Endothelial cell of umbilical vein (primary cell): ENCODE data around the gene DEFB108B. TPM values are rescaled to one million over a fixed set of nuclear protein-coding genes. Genes with fewer than 3 reads are reported as not detected.
A peak's percentile ranks its signal among the peaks of the same experiment; 100 is the strongest.
"Not testable (repeated sequence)": the region's sequence is repeated elsewhere in the genome, so short reads cannot be mapped to it uniquely, and the experiment has no call there.

Source experiments
- BruUV-seq: library from RNA; stranded (reverse); fragments of 400-500 nt; replicated peaks from 2 replicates; lab custom pipeline; 2021; lab: Mats Ljungman, UMichigan
- CTCF ChIA-PET: fragments of 300-600, 350-600 bp; sonication (Branson Sonifier 250); formaldehyde crosslinking; loops from one replicate; lab custom pipeline; 2021; ENCODE audit warnings: antibody characterized with exemption, inconsistent platforms; lab: Charles Lee
- POLR2A ChIA-PET: fragments of 300-600, 350-600 bp; sonication (Branson Sonifier 250); formaldehyde crosslinking; loops from one replicate; lab custom pipeline; 2021; ENCODE audit warnings: antibody characterized with exemption, inconsistent platforms; lab: Charles Lee
- DNase-seq: peaks from one replicate; pipeline ENCODE4 v3.0.0-alpha.2; 2011; ENCODE audit warnings: low read depth, low spot score
- FAIRE-seq: peaks from 2 replicates; lab custom pipeline; 2011; peaks lifted over from hg19 to GRCh38; lab: Jason Lieb, UNC
- H2AFZ ChIP-seq: 2 replicates; pipeline ENCODE4 v1.6.0; 2012; ENCODE audit warnings: low read depth, low read length, control low read depth, inconsistent platforms
- H3K27ac ChIP-seq: 2 replicates; pipeline ENCODE4 v1.5.1; 2011; ENCODE audit warnings: low read depth, mild to moderate bottlenecking, control low read depth, low read length, moderate library complexity; ENCODE audit not compliant: insufficient read depth
- H3K27me3 ChIP-seq, 2 experiments: 2 replicates each; pipeline versions ENCODE4 v1.6.0 to v1.6.1; 2011; ENCODE audit warnings: low read length in 2 of 2, mixed read lengths in 1 of 2; ENCODE audit not compliant: control insufficient read depth in 2 of 2, insufficient read depth in 2 of 2
- H3K36me3 ChIP-seq, 2 experiments: 2 replicates in 1 of 2; 3 replicates in 1 of 2; pipeline ENCODE4 v1.5.1; 2011; ENCODE audit warnings: low read length in 2 of 2, mild to moderate bottlenecking in 1 of 2, moderate library complexity in 1 of 2; ENCODE audit not compliant: control insufficient read depth in 2 of 2, insufficient read depth in 2 of 2; ENCODE audit errors: extremely low read depth in 1 of 2
- H3K4me1 ChIP-seq: 3 replicates; pipeline ENCODE4 v1.5.1; 2011; ENCODE audit warnings: mild to moderate bottlenecking, low read length; ENCODE audit not compliant: control insufficient read depth, insufficient read depth; ENCODE audit errors: extremely low read depth
- H3K4me2 ChIP-seq: 2 replicates; pipeline ENCODE4 v1.6.1; 2011; ENCODE audit warnings: low read length, control low read depth, mixed read lengths; ENCODE audit not compliant: insufficient read depth
- H3K4me3 ChIP-seq, 3 experiments: fragments of 200-600 bp in 1 of 3; sonication (generic), shearing (Covaris generic) in 1 of 3; replicated peaks in 1 of 3; 2 replicates each; pipeline ENCODE4 v1.5.1; 2011 to 2016; ENCODE audit warnings: control low read depth in 3 of 3, low read length in 3 of 3, mild to moderate bottlenecking in 2 of 3, inconsistent platforms in 1 of 3, low read depth in 1 of 3, moderate library complexity in 1 of 3; ENCODE audit not compliant: insufficient read depth in 1 of 3
- H3K79me2 ChIP-seq: 2 replicates; pipeline ENCODE4 v1.6.0; 2012; ENCODE audit warnings: low read length, inconsistent platforms; ENCODE audit not compliant: control insufficient read depth, insufficient read depth
- H3K9ac ChIP-seq: replicated peaks from 2 replicates; pipeline ENCODE3; 2011; ENCODE audit warnings: low read length, control low read depth; ENCODE audit not compliant: insufficient read depth; ENCODE audit errors: extremely low read depth
- H3K9me1 ChIP-seq: replicated peaks from 3 replicates; pipeline ENCODE4 v1.6.0; 2011; ENCODE audit warnings: mild to moderate bottlenecking, low read length; ENCODE audit not compliant: control insufficient read depth, insufficient read depth; ENCODE audit errors: extremely low read depth
- H3K9me3 ChIP-seq: replicated peaks from 2 replicates; pipeline ENCODE4 v1.5.1; 2012; ENCODE audit warnings: low read length, inconsistent platforms; ENCODE audit not compliant: control insufficient read depth, insufficient read depth
- H4K20me1 ChIP-seq: replicated peaks from 2 replicates; pipeline ENCODE3; 2011; ENCODE audit warnings: mild to moderate bottlenecking, low read length; ENCODE audit not compliant: control insufficient read depth, insufficient read depth; ENCODE audit errors: extremely low read depth
- CTCF ChIP-seq, 2 donors: IDR thresholded peaks; 1 replicate in 1 of 2; 2 replicates in 1 of 2; pipeline ENCODE4 v1.5.1; 2011; ENCODE audit warnings: low read length in 2 of 2, mild to moderate bottlenecking in 2 of 2, moderate library complexity in 2 of 2, control low read depth in 1 of 2, inconsistent platforms in 1 of 2, low read depth in 1 of 2; ENCODE audit not compliant: insufficient read depth in 1 of 2; ENCODE audit errors: extremely low read depth in 1 of 2
- GATA2 ChIP-seq: IDR thresholded peaks from 2 replicates; pipeline ENCODE4 v1.7.0; 2011; ENCODE audit warnings: low read depth, mild to moderate bottlenecking, moderate library complexity, mixed read lengths, low read length; ENCODE audit not compliant: insufficient read length, insufficient read depth
- dilution Hi-C: fragments of 300-500 bp; cut with MboI; formaldehyde crosslinking; loops from one replicate; pipeline ENCODE4 v1.15.0; 2019; ENCODE audit warnings: low sequenced_read_pairs; ENCODE audit not compliant: extremely low pct_ligation_motif_present
- intact Hi-C: fragments of 100-400 bp; cut with micrococcal nuclease; formaldehyde crosslinking; loops from one replicate; pipeline ENCODE4 v1.10.0; 2022
- polyA plus RNA-seq, 4 experiments: library from polyadenylated mRNA; depleted of rRNA in 3 of 4; stranded (reverse) in 3 of 4; unstranded in 1 of 4; fragments of >200 nt; gene quantifications; 2 replicates each; pipeline versions ENCODE4 v1.2.1 to v1.2.3, GENCODE V29; 2011 to 2012; ENCODE audit warnings: missing spikeins in 1 of 4
- total RNA-seq: library from RNA; stranded (reverse); gene quantifications from 2 replicates; pipeline ENCODE4 v1.2.3, GENCODE V29; 2021

DEFB108B gene
- total and polyA plus RNA-seq, 2 donors (not counting 3 experiments of a cell fraction or from before 2014, with no cell fraction given): not detected

DNA sequence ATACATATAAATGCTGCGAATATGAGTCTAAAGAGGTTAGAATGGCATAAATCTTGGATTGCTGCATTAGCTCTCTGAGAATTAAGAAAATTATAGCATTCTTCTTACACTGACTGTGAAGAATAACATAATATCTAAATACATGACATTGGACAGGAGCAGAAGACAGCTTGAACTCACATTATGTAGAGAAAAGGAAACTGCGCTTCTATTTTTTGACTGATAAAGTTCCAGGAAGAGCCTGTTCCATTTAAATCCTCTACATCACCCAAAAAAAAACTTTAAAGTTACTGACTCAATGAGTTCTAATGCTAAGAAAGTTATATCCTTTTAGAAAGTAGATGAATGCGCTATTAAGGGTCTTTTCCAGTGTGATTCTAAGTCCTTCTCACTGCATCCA, 27.8 kb downstream of the DEFB108B start:
- dilution Hi-C loops, BruUV-seq, DNase-seq, H3K79me2 ChIP-seq, CTCF ChIA-PET, H3K27me3 ChIP-seq, H3K27ac ChIP-seq, H3K4me3 ChIP-seq, H2AFZ ChIP-seq, H3K9me3 ChIP-seq, H3K36me3 ChIP-seq, H3K4me2 ChIP-seq, FAIRE-seq, H4K20me1 ChIP-seq, H3K9me1 ChIP-seq, H3K4me1 ChIP-seq, H3K9ac ChIP-seq: not testable (repeated sequence)
- POLR2A ChIA-PET: interaction anchor here (0.6 kb wide), 1 partner anchor 74 kb away, joined by 5 read pairs; no protein-coding TSS in a partner anchor
- intact Hi-C loops: loop anchor here (5.0 kb wide), 1 partner anchor 156 kb away; no protein-coding TSS in a partner anchor

DNA sequence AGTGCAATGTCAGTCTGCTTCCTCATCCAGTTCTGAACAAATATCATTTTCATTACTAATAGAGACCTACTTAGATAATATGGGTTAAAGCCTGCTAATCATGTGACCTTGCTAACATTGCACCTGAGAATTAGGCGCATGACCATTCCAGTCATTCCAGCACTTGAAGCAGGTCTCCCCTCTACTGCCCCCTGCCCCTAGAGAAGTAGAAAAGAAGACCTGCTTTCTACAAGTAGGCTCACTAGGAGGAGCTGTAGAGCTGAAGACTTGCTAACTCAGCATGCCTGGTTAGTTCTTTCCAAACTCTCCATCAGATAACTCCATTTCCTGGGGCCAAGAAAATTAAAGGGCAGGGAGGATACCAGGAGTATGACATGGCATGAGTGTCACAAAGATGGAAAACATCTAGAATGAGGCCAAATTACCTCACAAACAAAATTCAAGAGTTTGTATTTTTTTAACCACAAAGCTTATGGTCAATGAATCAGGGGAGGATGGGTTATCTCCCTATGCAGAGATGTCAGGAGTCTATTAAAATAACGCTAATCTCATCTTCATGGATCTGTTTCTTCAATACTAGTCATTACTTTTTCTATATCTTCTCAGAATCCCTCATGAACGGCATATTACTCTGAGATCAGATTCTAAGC, 31.1 kb downstream of the DEFB108B start:
- intact Hi-C loops: loop anchor here (5.0 kb wide), 1 partner anchor 153 kb away; no protein-coding TSS in a partner anchor
- peak; percentile 61 for DNase-seq
- H3K79me2 ChIP-seq, POLR2A ChIA-PET, H3K4me1 ChIP-seq, H3K9me1 ChIP-seq, H2AFZ ChIP-seq, H4K20me1 ChIP-seq, H3K9ac ChIP-seq, H3K4me3 ChIP-seq, H3K36me3 ChIP-seq, H3K9me3 ChIP-seq, H3K27me3 ChIP-seq, BruUV-seq, H3K4me2 ChIP-seq, H3K27ac ChIP-seq, dilution Hi-C loops: not testable (repeated sequence)
- CTCF ChIA-PET: interaction anchor here (0.7 to 1.8 kb wide), 13 partner anchors 9 to 567 kb away, joined by 3 to 16 read pairs (median 4); partner anchors contain the start of genes RNF121 and XNDC1N
- FAIRE-seq: peak; percentile 74
- TF ChIP-seq CTCF (IDR thresholded peaks at IDR 0.05; ENCODE audit: extremely low read depth in 1 of 2, insufficient read depth in 1 of 2, low read depth in 1 of 2, low read length in 2 of 2): peak; percentile 50 to 65
- TF ChIP-seq GATA2: peak; percentile 51

DNA sequence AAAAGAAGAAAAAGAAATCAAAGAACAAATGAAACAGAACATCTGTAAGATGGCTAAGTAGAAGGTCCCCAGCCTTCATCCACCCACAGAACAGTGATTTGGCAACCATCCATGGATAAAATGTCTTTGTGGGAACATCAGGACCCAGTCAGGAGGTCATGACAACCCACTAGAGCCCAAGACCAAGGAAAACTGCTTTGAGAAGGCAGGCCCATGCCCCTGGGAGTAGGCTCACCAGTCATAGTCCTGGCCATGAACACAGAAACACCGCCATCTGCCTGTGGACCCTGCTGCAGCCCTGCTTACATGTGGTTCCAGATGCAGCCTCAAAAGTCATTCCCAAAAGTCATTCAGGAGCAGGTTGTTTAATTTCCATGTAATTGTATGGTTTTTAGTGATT, 34.2 kb downstream of the DEFB108B start:
- H3K36me3 ChIP-seq, H3K9me3 ChIP-seq, dilution Hi-C loops, H3K27me3 ChIP-seq, H3K4me2 ChIP-seq, H2AFZ ChIP-seq, H4K20me1 ChIP-seq, BruUV-seq, H3K79me2 ChIP-seq, POLR2A ChIA-PET, CTCF ChIA-PET, FAIRE-seq, H3K9ac ChIP-seq, DNase-seq, H3K9me1 ChIP-seq, intact Hi-C loops, H3K4me3 ChIP-seq, H3K27ac ChIP-seq, H3K4me1 ChIP-seq: not testable (repeated sequence)
